Stimulated activated CD4-positive, alpha-beta T cell treated with anti-CD3 and anti-CD28 coated beads, Interleukin-2, amount 100 ng/mL, for 4 hours (primary cell): ENCODE measurements around the gene POLR1D.
A peak's percentile ranks its signal among the peaks of the same experiment; 100 is the strongest.
"Not testable (repeated sequence)": the region's sequence is repeated elsewhere in the genome, so short reads cannot be mapped to it uniquely, and the experiment has no call there.

Experiments used
- DNase-seq: peaks from one replicate; pipeline ENCODE4 v3.0.0-alpha.2; 2020; ENCODE audit warnings: low read depth

Gene POLR1D

DNA sequence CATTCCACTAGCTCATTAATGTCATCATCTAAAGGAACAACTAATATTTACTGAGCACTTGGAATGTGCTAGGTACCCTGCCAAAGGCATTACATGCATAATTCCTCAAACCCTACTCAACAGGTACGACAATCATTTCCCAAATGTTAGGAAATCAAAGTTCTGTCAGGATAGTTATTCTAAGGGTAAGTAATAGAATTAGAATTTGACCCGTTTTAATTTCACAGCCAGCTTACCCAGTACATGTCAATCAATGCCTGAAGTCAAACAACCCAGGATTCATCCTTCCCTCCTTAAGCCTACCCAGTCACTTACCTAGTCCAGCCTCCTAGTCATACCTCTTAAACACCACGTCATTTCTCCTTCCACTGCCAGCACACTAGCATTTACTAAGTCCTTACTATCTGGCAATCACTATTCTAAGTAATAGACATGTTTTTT lies 3.8 kb upstream of the POLR1D start:
- DNase-seq: no peak

GRCh38 chr13:27619093-27619727 lies 2.5 kb upstream of the POLR1D start:
- DNase-seq: no peak

GRCh38 chr13:27619728-27620376 lies 1.8 kb upstream of the POLR1D start:
- DNase-seq: no peak

GRCh38 chr13:27620377-27621115 lies 1.1 kb upstream of the POLR1D start, which contains the start of gene LNX2:
Gene LNX2 (minus strand): TSS chr13:27620529. CDS start chr13:27581703, 38,826 bp downstream.
- DNase-seq: peak; percentile 94

GRCh38 chr13:27621116-27621365 lies 651 bp upstream of the POLR1D start:
- no peak for DNase-seq

DNA sequence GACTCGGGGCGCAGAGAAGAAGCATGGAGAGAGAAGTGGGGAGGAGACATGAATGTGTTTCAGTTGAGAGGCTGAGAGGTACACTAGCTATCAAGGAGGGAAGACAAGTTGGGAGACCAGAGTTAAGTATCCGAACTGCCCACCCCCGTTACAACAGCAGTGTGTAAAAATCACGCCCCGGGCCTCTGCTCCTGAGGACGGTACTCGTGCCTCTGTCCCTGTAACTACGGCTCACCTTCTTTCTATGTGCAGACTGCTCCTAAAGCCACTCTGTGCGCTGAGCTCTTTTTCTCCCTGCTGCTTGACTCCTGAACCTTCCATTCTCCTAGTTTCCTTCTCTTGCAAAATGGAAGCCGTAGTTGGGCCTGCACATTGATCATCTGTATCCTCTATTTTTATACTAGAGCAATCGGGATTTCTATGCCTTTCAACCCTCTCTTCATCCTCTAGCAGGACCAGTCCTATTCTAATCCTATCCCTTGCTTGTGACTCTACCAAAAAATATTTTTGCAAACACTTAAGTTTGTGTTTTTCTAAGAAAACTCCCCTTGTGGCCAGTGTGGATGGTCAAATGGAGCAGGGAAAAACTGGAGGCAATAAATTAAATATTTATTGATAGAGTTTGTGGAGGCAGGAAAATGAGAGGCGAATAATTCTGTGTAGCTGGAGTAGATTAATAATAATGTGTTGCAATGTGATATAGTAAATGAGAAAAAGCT lies 569 bp downstream of the POLR1D start:
- DNase-seq: no peak

GRCh38 chr13:27622881-27623280 lies 1.2 kb downstream of the POLR1D start:
- DNase-seq: no peak

DNA sequence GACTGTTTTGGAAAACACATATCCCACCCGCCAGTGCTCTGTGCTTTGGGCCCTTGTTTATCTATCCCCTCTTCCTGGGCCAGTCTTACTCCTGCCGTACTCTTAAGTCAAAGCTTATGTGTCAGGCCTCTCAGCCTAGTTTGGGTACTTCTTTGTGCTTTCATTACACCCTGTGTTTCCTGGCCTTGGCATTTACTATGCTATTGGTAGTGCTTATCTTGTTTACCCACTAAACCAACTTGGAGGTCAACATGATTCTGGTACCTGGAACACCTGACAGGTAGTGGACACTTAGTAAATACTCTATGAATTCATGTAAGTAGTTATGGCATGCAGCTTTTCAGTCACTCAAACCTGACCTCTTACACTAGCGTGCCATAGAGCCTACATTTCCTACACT lies 2.4 kb downstream of the POLR1D start:
- DNase-seq: no peak

- no peak for DNase-seq
Observed at GRCh38 chr13:27625839-27626238, 4.1 kb downstream of the POLR1D start.

GRCh38 chr13:27627380-27627779 lies 5.7 kb downstream of the POLR1D start:
- no peak for DNase-seq

DNA sequence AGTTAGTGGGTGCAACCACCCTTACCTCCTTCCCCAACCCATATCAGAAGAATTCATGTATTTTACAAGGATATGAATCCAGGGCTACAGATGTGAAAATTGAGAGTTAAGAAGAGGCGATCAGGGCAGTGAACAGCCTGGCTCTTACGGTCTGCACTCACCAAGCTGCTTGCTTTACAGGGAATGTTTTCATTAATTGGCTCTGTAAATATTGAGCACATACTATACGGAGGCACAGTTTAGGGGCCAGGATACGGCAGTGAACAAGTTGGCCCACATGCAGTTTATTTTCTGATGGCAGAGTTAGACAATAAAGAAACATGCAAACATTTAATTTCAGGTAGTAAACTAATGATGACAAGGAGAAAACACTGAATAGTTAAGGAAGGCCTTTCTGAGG lies 6.4 kb downstream of the POLR1D start:
- no peak for DNase-seq

GRCh38 chr13:27628766-27629165 lies 7.1 kb downstream of the POLR1D start:
- DNase-seq: not testable (repeated sequence)

GRCh38 chr13:27631156-27631555 lies 9.5 kb downstream of the POLR1D start:
- no peak for DNase-seq

DNA sequence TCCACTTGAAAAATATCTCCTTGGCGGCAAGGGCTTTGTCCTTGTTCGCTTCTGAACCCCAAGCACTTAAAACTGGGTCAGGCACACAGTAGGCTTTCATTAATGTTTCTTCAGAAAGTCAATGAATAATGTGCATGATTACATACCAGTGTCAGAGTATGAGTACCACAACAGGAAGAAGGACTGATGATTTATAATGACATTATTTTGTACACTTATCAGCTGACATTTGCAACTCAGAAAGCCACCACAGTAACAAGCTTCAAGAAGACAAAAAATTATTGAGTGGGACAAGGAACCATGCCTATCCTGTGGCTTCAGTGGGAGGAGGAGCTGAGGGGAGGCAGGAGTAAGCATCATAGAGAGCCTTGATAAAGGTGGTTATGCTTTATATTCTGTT lies 10.0 kb downstream of the POLR1D start:
- DNase-seq: no peak

- DNase-seq: no peak
Observed at GRCh38 chr13:27632214-27632613, 10.5 kb downstream of the POLR1D start.

DNA sequence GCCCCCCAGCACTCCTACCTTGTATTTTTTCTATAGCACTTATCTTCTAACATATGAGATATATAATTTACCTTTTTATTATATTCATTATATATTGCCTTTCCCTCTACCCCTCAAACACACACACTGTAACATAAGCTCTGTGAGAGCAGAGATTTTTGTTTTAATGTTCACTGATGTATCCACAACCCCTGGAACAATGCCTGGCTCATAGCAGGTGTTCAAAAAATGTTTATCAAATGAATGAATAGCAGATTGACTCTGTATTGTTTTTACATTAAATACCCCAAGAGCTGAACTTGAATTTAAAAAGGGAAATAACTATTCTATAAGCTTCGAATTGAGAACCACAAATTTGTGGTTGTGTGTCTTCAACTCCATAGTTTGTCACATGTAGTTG lies 11.0 kb downstream of the POLR1D start:
- no peak for DNase-seq

DNA sequence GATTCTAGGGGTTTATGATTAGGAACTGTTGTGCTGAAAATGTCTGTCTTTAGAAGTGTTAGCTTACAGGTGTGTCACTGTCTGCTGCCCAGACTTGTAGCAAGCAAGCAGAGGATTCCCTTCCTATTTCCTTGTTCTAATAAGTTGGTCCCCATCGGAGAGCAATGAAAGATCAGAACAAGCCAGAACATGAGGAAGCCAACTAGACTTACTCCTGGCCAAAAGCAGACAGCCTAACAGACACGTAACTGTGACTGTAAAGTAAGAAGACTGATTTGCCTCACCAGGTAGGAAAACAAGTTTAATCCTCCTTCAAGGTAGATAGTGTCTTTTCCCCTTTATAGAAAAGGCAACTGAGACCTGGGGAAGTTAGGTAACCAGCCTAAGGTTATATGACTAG lies 12.5 kb downstream of the POLR1D start:
- no peak for DNase-seq

DNA sequence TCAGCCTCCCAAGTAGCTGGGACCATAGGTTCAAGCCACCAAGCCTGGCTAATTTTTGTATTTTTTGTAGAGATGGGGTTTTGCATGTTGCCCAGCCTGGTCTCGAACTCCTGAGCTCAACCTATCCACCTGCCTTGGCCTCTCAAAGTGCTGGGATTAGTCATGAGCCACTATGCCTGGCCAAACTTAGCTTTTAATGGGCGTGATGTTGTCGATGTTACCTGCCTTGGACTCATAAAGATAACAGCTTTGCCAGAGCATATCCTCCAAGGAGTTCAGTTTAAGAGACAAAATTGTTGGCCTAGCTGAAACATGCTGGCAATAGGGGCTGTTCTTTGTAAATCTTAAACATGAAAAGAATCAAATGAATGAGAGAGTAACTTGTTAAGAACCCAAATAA lies 13.1 kb downstream of the POLR1D start:
- no peak for DNase-seq

GRCh38 chr13:27635266-27635665 lies 13.6 kb downstream of the POLR1D start:
- DNase-seq: no peak

DNA sequence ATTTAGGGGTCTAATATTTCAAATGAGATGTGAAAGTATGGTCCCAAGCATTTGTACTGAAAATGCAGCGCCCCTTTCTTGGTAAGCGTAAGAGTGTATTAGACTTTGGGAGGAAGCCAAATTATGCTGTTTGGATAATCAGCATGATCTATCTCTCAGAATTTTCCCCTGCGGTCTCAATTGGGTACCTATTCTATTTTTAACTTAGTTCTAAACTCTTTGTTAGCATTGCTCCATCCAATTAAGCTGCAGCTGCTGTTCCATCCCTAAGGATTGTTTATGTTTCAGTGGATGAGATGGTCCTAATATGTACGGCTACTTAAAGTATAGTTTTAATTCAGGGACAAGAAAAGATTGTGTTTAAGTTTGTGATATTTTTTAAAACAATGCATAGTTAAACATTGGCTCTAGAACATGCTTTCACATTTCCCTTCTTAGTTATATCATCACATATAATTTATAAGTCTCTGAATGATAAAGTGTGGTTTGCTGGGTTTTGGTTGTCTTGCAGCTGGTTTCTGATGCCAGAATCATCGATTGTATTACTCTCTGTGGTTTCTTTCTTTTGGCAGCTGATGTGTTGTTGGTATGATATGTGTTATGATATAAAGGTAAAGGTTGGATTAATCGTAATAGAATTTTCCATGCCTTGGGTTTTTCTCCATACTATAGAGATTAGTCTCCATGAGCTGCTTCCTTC lies 15.0 kb downstream of the POLR1D start:
- no peak for DNase-seq

DNA sequence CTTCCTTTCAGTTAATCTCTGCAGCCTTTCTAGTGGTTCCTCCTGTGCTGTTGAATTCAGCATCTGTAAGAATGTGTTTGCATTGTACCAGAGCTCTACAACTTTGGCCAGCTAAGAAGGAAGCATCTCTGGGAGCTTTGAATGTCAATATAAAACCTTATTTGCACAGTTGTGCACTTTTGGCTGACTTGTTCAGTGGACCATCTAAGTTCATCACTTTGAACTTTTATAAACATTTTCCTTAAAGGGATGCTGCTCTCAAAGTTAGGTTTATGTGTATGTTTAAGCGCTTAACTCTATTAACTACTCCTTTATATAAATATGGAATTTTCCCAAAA lies 15.6 kb downstream of the POLR1D start:
- DNase-seq: no peak

DNA sequence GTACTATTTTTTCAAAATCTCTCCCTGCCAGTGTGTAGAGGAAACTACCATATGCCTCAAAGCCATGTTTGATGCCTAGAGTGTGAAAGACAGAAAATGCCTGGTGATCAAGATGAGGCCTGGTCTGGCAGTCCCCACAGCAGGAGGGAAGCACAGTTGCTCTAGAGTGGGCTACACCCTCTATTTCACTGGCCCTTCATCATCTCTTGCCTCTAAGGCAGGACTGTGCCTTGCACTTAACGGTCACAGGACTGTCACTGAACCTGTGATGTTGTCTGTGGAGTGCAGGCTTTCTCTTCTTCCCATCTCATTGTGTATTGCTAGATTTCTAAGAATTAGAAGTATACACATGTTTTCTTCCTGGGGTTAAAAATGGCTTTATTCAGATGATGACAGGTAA lies 16.3 kb downstream of the POLR1D start:
- DNase-seq: no peak
